Fibroblast of lung (primary cell): ENCODE measurements around the gene PSG11. TPM values are rescaled to one million over a fixed set of nuclear protein-coding genes. Genes with fewer than 3 reads are reported as not detected.
A peak's percentile ranks its signal among the peaks of the same experiment; 100 is the strongest.
"Not testable (repeated sequence)": the region's sequence is repeated elsewhere in the genome, so short reads cannot be mapped to it uniquely, and the experiment has no call there.

Source experiments
- DNase-seq, 2 donors: peaks; one replicate each; pipeline versions ENCODE4 v3.0.0 to v3.0.0-alpha.2; 2010; ENCODE audit warnings: low read depth in 2 of 2
- H2AFZ ChIP-seq: 2 replicates; pipeline ENCODE4 v1.5.1; 2012; ENCODE audit warnings: low read length, control low read depth, inconsistent platforms
- H3K27ac ChIP-seq: 2 replicates; pipeline ENCODE4 v1.5.1; 2011; ENCODE audit warnings: low read length, control low read depth; ENCODE audit not compliant: insufficient read depth
- H3K27me3 ChIP-seq: 2 replicates; pipeline ENCODE4 v1.5.1; 2011; ENCODE audit warnings: mild to moderate bottlenecking, low read length; ENCODE audit not compliant: control insufficient read depth, insufficient read depth
- H3K36me3 ChIP-seq: 2 replicates; pipeline ENCODE4 v1.5.1; 2011; ENCODE audit warnings: low read length; ENCODE audit not compliant: control insufficient read depth, insufficient read depth
- H3K4me1 ChIP-seq: 2 replicates; pipeline ENCODE4 v1.5.1; 2011; ENCODE audit warnings: low read length; ENCODE audit not compliant: control insufficient read depth, insufficient read depth; ENCODE audit errors: extremely low read depth
- H3K4me2 ChIP-seq: 2 replicates; pipeline ENCODE4 v1.5.1; 2011; ENCODE audit warnings: low read length, control low read depth; ENCODE audit not compliant: insufficient read depth; ENCODE audit errors: extremely low read depth
- H3K4me3 ChIP-seq, 4 experiments: fragments of 200-600 bp in 1 of 4; sonication (generic) in 1 of 4; replicated peaks in 1 of 4; 2 replicates each; pipeline ENCODE4 v1.5.1; 2011 to 2016; ENCODE audit warnings: low read length in 4 of 4, low read depth in 3 of 4, mild to moderate bottlenecking in 3 of 4, control low read depth in 2 of 4, inconsistent platforms in 1 of 4, mixed read lengths in 1 of 4; ENCODE audit not compliant: insufficient read depth in 1 of 4; ENCODE audit errors: control extremely low read depth in 1 of 4
- H3K79me2 ChIP-seq: 2 replicates; pipeline ENCODE4 v1.5.1; 2012; ENCODE audit warnings: mild to moderate bottlenecking, low read length, inconsistent platforms; ENCODE audit not compliant: control insufficient read depth, insufficient read depth
- H3K9ac ChIP-seq: 2 replicates; pipeline ENCODE4 v1.5.1; 2011; ENCODE audit warnings: mild to moderate bottlenecking, low read length, control low read depth; ENCODE audit not compliant: insufficient read depth
- H3K9me3 ChIP-seq: 2 replicates; pipeline ENCODE4 v1.5.1; 2012; ENCODE audit warnings: low read depth, low read length; ENCODE audit not compliant: control insufficient read depth, insufficient read depth
- H4K20me1 ChIP-seq: 2 replicates; pipeline ENCODE4 v1.5.1; 2011; ENCODE audit warnings: low read length; ENCODE audit not compliant: control insufficient read depth, insufficient read depth; ENCODE audit errors: extremely low read depth
- EZH2 ChIP-seq: IDR thresholded peaks from 2 replicates; pipeline ENCODE4 v1.5.1; 2012; ENCODE audit warnings: low read length, control low read depth, mild to moderate bottlenecking; ENCODE audit errors: missing control alignments
- polyA plus RNA-seq, 2 donors: library from polyadenylated mRNA; depleted of rRNA in 1 of 2; stranded (reverse) in 1 of 2; unstranded in 1 of 2; fragments of >200 nt; gene quantifications; 2 replicates each; pipeline ENCODE4 v1.2.1, GENCODE V29; 2011 to 2012; ENCODE audit warnings: missing spikeins in 1 of 2
- total RNA-seq: library from RNA; depleted of rRNA; stranded (reverse); fragments of >200 nt; gene quantifications from 2 replicates; pipeline ENCODE4 v1.2.1, GENCODE V29; 2014
- TF ChIP-seq, protein P1 (sequence below), 2 donors: IDR thresholded peaks in 1 of 2; conservative IDR thresholded peaks in 1 of 2; 1 replicate in 1 of 2; 2 replicates in 1 of 2; pipeline ENCODE4 v1.5.1; 2011 to 2012; ENCODE audit warnings: low read length in 2 of 2, control low read depth in 1 of 2, inconsistent platforms in 1 of 2, low read depth in 1 of 2, mild to moderate bottlenecking in 1 of 2

PSG11 gene
- total and polyA plus RNA-seq, 2 donors (not counting 1 experiment from before 2014, with no cell fraction given): 0.48 TPM; not detected in 1

DNA sequence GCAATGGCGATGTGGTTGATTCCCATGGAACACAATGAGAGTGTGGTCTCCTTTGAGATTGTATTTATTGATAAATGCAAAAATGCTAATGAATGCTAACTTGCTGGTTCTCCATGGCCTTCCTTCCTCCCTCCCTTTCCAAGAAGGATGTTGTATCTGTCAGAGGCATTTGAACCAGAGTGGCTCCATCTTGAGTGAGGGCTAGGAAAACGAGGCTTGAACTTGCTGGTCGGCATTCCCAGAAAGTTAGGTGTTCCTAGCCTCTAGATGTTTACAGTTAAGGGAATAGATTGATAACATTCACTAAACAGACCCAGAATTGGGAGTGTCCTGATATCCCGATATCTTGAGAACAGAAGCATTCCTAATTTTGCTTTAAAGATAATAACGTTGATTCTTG is 54.8 kb downstream of the PSG11 start:
- not testable (repeated sequence) for H2AFZ ChIP-seq, DNase-seq, H3K4me3 ChIP-seq, H3K27ac ChIP-seq, H3K4me2 ChIP-seq, H3K9ac ChIP-seq, H3K27me3 ChIP-seq, H3K4me1 ChIP-seq, H3K36me3 ChIP-seq, H3K79me2 ChIP-seq, H3K9me3 ChIP-seq, H4K20me1 ChIP-seq

DNA sequence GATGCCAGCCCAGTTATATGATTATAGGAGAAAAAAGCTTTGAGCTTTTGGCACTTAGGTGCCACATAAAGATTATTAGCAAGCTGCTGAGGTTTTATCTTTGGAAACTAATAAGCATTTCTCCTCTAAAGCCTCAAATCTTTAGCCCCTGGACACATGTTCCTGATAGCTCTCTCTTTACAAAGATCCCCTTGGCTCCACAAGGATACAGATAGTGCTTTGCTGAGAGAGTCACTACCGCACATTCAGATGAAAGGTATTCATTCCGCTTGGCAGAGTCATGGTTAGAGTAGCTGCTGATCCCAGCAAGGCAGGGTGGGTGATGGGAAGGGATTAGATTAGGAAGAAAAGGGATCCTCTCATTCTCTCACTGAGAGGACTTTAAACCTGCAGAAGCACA is 61.1 kb downstream of the PSG11 start:
- Histone ChIP-seq H3K27me3 (no peaks in the 10 kb centered on the region), H3K4me3 (no peak overlapping the region), H3K9me3 (no peaks in the 10 kb centered on the region), H2AFZ (no peak overlapping the region), H3K79me2 (no peaks in the 10 kb centered on the region), H4K20me1 (no peaks in the 10 kb centered on the region), H3K4me1 (no peaks in the 10 kb centered on the region), H3K36me3 (no peaks in the 10 kb centered on the region), H3K27ac (no peak overlapping the region), H3K4me2 (no peak overlapping the region), H3K9ac (no peak overlapping the region)
- DNase-seq: peak in 1 of 2 donors; percentile 84
- TF ChIP-seq EZH2: no peak
- TF ChIP-seq, protein P1, sequence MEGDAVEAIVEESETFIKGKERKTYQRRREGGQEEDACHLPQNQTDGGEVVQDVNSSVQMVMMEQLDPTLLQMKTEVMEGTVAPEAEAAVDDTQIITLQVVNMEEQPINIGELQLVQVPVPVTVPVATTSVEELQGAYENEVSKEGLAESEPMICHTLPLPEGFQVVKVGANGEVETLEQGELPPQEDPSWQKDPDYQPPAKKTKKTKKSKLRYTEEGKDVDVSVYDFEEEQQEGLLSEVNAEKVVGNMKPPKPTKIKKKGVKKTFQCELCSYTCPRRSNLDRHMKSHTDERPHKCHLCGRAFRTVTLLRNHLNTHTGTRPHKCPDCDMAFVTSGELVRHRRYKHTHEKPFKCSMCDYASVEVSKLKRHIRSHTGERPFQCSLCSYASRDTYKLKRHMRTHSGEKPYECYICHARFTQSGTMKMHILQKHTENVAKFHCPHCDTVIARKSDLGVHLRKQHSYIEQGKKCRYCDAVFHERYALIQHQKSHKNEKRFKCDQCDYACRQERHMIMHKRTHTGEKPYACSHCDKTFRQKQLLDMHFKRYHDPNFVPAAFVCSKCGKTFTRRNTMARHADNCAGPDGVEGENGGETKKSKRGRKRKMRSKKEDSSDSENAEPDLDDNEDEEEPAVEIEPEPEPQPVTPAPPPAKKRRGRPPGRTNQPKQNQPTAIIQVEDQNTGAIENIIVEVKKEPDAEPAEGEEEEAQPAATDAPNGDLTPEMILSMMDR (conservative IDR thresholded peaks at IDR 0.05 in 1 of 2, IDR thresholded peaks at IDR 0.05 in 1 of 2; ENCODE audit: low read depth in 1 of 2, low read length in 2 of 2): no peak

DNA sequence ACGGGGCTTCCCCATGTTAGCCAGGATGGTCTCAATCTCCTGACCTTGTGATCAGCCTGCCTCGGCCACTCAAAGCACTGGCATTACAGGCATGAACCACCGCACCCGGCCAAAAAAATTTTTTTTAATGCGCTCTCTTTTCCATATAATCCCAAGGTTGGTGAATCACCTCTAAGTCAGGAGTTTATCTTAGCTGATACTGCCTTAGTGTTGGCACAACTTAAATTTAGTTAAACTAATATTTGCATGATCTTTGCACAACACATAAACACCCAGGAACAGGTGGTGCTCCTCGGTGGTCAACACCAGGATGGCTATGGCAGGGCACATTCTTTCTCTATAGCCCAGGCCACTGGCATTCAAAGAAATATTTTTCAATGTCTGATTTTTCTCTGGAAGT is 65.2 kb downstream of the PSG11 start:
- Histone ChIP-seq H2AFZ (no peak overlapping the region), H3K36me3 (no peaks in the 10 kb centered on the region), H4K20me1 (no peaks in the 10 kb centered on the region), H3K9ac (no peak overlapping the region), H3K4me2 (no peak overlapping the region), H3K27ac (no peak overlapping the region), H3K4me1 (no peaks in the 10 kb centered on the region), H3K27me3 (no peaks in the 10 kb centered on the region), H3K79me2 (no peaks in the 10 kb centered on the region), H3K9me3 (no peaks in the 10 kb centered on the region), H3K4me3 (no peak overlapping the region)
- no peak for DNase-seq
- TF ChIP-seq, protein P1 (conservative IDR thresholded peaks at IDR 0.05 in 1 of 2, IDR thresholded peaks at IDR 0.05 in 1 of 2; ENCODE audit: low read depth in 1 of 2, low read length in 2 of 2): no peak
- TF ChIP-seq EZH2: no peak

Other genes with a start within 250 kb of the PSG11 start
- gene PSG1, start 146.8 kb downstream of the PSG11 start, total RNA-seq: 0.51 and 1.3 TPM in 2 replicates
- 16.4 and 23.3 TPM in 2 replicates for gene PSG1, start 146.8 kb downstream of the PSG11 start, polyA plus RNA-seq
- gene PSG6, start 108.6 kb downstream of the PSG11 start, total RNA-seq: 0.17 TPM in 1 of 2 replicates, not detected in the other
- gene PSG6, start 108.6 kb downstream of the PSG11 start, polyA plus RNA-seq: 0.18 and 0.76 TPM in 2 replicates
- gene PSG7, start 89.3 kb downstream of the PSG11 start, total RNA-seq: not detected in 2 replicates
- 0.66 and 1.1 TPM in 2 replicates for gene PSG7, start 89.3 kb downstream of the PSG11 start, polyA plus RNA-seq
- gene PSG2, start 56.2 kb upstream of the PSG11 start, total RNA-seq: not detected in 2 replicates
- 1.5 and 2.1 TPM in 2 replicates for gene PSG2, start 56.2 kb upstream of the PSG11 start, polyA plus RNA-seq
- 2.1 and 14.2 TPM in 2 replicates for gene PSG5, start 160.1 kb upstream of the PSG11 start, total RNA-seq
- 52.2 and 229 TPM in 2 replicates for gene PSG5, start 160.1 kb upstream of the PSG11 start, polyA plus RNA-seq
- 0.17 and 11.3 TPM in 2 replicates for gene PSG4, start 179.2 kb upstream of the PSG11 start, total RNA-seq
- gene PSG4, start 179.2 kb upstream of the PSG11 start, polyA plus RNA-seq: 171 and 387 TPM in 2 replicates
- gene PSG9, start 243.1 kb upstream of the PSG11 start, total RNA-seq: 0.17 TPM in 1 of 2 replicates, not detected in the other
- gene PSG9, start 243.1 kb upstream of the PSG11 start, polyA plus RNA-seq: 3.4 and 4.3 TPM in 2 replicates